Thyroid gland (tissue), 4 donors: ENCODE data around the gene ATP4A. TPM values are rescaled to one million over a fixed set of nuclear protein-coding genes. Genes with fewer than 3 reads are reported as not detected.
A peak's percentile ranks its signal among the peaks of the same experiment; 100 is the strongest.

Experiments used
- DNase-seq, 2 donors: peaks; one replicate each; pipeline ENCODE4 v3.0.0-alpha.2; 2019
- H3K27ac ChIP-seq, 3 donors: fragments of 200-600 bp; sonication (generic); 1 replicate in 2 of 3; 2 replicates in 1 of 3; pipeline ENCODE4 v1.5.1; 2016 to 2019; ENCODE audit warnings: mild to moderate bottlenecking in 1 of 3, moderate library complexity in 1 of 3
- H3K27me3 ChIP-seq: fragments of 200-600 bp; sonication (generic); one replicate; pipeline ENCODE4 v1.5.1; 2019
- H3K36me3 ChIP-seq, 2 donors: fragments of 200-600 bp; sonication (generic); one replicate each; pipeline ENCODE4 v1.5.1; 2016 to 2019
- H3K4me1 ChIP-seq, 2 donors: fragments of 200-600 bp; sonication (generic); one replicate each; pipeline ENCODE4 v1.5.1; 2017 to 2019
- H3K4me3 ChIP-seq, 3 donors: fragments of 200-600 bp; sonication (generic); replicated peaks in 1 of 3; 1 replicate in 2 of 3; 2 replicates in 1 of 3; pipeline ENCODE4 v1.5.1; 2016; ENCODE audit warnings: mild to moderate bottlenecking in 1 of 3
- H3K9me3 ChIP-seq: fragments of 200-600 bp; sonication (generic); one replicate; pipeline ENCODE4 v1.5.1; 2017
- CTCF ChIP-seq, 6 experiments: fragments of 200-600 bp in 3 of 6; fragments of 450-650 bp in 3 of 6; sonication (generic) in 3 of 6; IDR thresholded peaks; one replicate each; pipeline ENCODE4 v1.5.1; 2016 to 2019; ENCODE audit warnings: antibody characterized with exemption in 6 of 6, mild to moderate bottlenecking in 2 of 6, inconsistent platforms in 1 of 6, moderate library complexity in 1 of 6
- POLR2A ChIP-seq, 2 donors: fragments of 450-650 bp; IDR thresholded peaks; one replicate each; pipeline ENCODE4 v1.6.1; 2017; ENCODE audit warnings: antibody characterized with exemption in 2 of 2, mild to moderate bottlenecking in 2 of 2, moderate library complexity in 1 of 2
- WGBS, 2 donors: methylation state at CpG; one replicate each; pipeline ENCODE4 v1.1.5; 2017; 5-methylcytosine and 5-hydroxymethylcytosine counted together
- intact Hi-C: fragments of 100-400 bp; cut with DNase I; formaldehyde crosslinking; loops from one replicate; pipeline ENCODE4 v1.15.1; 2023
- total RNA-seq, 4 donors: library from RNA; depleted of rRNA; stranded (reverse); fragments of >200 nt; gene quantifications; one replicate each; pipeline ENCODE4 v1.2.3, GENCODE V29; 2016

The ATP4A gene
- total RNA-seq, 4 donors from 2014 or later, result 0.27 to 1.9 (median 0.33) TPM

- 74% methylated on average over 4 of the region's 4 CpGs for WGBS, 2 donors
- DNase-seq, result no peak
- no peaks in the 10 kb centered on the region for H3K27me3 ChIP-seq
- no peak overlapping the region for H3K4me3 ChIP-seq
- H3K27ac ChIP-seq, result no peak overlapping the region
- intact Hi-C loops, result no loop called here
- H3K36me3 ChIP-seq, result no peaks in the 10 kb centered on the region
- H3K9me3 ChIP-seq, result no peaks in the 10 kb centered on the region
- H3K4me1 ChIP-seq, result peaks cover 0 to 23% of the 10 kb centered on the region in 2 donors
- TF ChIP-seq CTCF (IDR thresholded peaks at IDR 0.05) (no peak), POLR2A (IDR thresholded peaks at IDR 0.05) (no peak)
These were observed 37.6 kb downstream of the ATP4A start for GRCh38 chr19:35525873-35526272.

GRCh38 chr19:35524181-35524837 is 39.1 kb downstream of the ATP4A start:
- Histone ChIP-seq H3K27me3 (no peaks in the 10 kb centered on the region), H3K4me1 (peaks cover 0 to 27% of the 10 kb centered on the region in 2 donors), H3K9me3 (no peaks in the 10 kb centered on the region), H3K4me3 (no peak overlapping the region), H3K27ac (no peak overlapping the region), H3K36me3 (no peaks in the 10 kb centered on the region)
- no peak for TF ChIP-seq CTCF (IDR thresholded peaks at IDR 0.05)
- TF ChIP-seq POLR2A (IDR thresholded peaks at IDR 0.05), result no peak
- DNase-seq, result no peak
- WGBS, 2 donors, result 57 to 59% methylated on average over 11 of the region's 11 CpGs
- intact Hi-C loops, result no loop called here

DNA sequence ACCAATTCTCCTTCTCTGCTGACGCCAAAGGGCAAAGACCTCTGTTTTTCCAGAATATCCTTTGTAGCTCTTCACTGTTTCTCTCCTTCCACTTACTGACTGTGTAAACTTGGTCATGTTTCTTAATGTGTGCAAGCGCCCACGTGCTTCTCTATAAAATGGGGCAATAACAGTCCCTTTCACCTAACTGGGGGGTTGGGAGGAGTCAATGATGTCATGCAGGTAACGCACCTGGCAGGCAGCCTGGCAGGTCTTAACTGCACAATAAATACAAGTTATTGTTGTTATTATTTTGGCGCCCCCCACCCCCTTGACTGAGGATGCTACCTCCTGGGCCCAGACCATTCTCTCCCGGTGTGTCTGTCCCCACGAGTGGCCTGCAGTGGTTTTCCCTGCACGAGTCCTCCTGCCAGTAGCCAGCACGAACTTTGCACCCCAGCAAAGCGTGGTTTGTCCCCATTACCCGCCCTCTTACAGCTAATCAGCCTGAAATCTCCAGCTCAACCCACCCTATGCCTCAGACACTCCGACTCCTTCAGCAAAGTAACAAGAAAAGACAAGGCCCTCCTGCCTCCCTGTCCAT is 40.6 kb downstream of the ATP4A start:
- H3K27me3 ChIP-seq, result no peaks in the 10 kb centered on the region
- no peaks in the 10 kb centered on the region for H3K9me3 ChIP-seq
- H3K27ac ChIP-seq, result no peak overlapping the region
- no peak overlapping the region for H3K4me3 ChIP-seq
- no peaks in the 10 kb centered on the region for H3K36me3 ChIP-seq
- H3K4me1 ChIP-seq, result peaks cover 0 to 35% of the 10 kb centered on the region in 2 donors
- WGBS, 2 donors, result 87 to 92% methylated on average over 12 of the region's 12 CpGs
- no peak for DNase-seq
- intact Hi-C loops, result no loop called here
- TF ChIP-seq CTCF (IDR thresholded peaks at IDR 0.05), result no peak

DNA sequence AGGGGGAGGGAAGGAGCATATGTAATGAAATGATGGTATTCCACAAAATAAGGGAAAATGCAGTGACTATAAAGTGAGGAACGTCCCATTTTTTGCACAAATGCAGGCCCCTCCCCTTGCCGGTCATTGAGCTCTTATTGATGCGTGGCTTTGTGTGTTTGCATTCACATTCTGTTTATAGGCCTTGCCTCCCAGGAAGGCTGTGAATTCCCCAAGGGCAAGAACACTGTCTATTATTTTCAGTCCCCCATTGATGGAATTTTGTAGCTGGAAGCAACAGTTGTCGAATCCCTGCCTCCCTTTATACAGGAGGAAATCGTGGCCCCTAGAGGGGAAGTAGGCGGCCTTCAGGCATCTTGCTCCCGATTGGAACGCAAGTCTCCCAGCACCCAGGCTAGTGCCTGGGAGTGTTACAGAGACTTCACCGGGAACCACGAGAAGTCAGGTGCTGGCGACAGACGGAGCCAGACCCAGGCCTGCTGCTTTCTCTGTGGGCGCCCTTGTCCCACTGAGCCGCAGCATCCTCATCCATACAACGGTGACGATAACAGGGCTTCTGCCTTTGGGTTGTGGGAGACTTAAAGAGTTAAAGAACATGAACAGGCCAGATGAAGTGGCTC is 42.2 kb downstream of the ATP4A start:
- WGBS, 2 donors, result 39 to 45% methylated on average over 16 of the region's 16 CpGs
- peaks cover 0 to 35% of the 10 kb centered on the region in 2 donors for H3K4me1 ChIP-seq
- no peak for TF ChIP-seq POLR2A (IDR thresholded peaks at IDR 0.05)
- no peak for TF ChIP-seq CTCF (IDR thresholded peaks at IDR 0.05)
- intact Hi-C loops, result no loop called here
- H3K27me3 ChIP-seq, result no peaks in the 10 kb centered on the region
- peak; percentile 70 to 72 for DNase-seq
- H3K9me3 ChIP-seq, result no peaks in the 10 kb centered on the region
- no peaks in the 10 kb centered on the region for H3K36me3 ChIP-seq
- no peak overlapping the region for H3K4me3 ChIP-seq
- peak overlapping the region; percentile 8 to 80 (median 61) for H3K27ac ChIP-seq

DNA sequence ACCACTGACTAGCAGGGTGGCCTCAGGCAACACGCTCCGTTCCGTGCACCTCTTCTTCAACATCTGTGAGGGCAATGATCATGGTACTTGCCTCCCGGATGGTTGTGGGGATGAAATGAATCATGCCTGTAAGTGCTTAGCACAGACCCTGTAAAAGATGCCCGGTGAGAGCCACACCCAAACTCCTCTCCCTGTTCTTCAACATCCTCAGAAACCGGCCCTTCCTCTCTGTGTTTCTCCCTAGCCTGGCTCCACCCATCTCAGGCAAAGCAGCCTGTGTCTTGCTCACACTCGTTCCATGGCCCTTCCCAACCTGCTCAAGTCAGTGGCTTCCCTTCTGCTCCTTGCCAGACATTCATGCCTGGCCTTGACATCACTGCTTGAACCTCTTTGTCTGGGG is 44.2 kb downstream of the ATP4A start:
- intact Hi-C loops, result no loop called here
- Histone ChIP-seq H3K4me3 (no peak overlapping the region), H3K4me1 (peaks cover under 1 to 26% of the 10 kb centered on the region in 2 donors), H3K9me3 (no peaks in the 10 kb centered on the region), H3K27ac (no peak overlapping the region), H3K36me3 (no peaks in the 10 kb centered on the region), H3K27me3 (no peaks in the 10 kb centered on the region)
- WGBS, 2 donors, result 61 to 64% methylated on average over 7 of the region's 7 CpGs
- no peak for TF ChIP-seq POLR2A (IDR thresholded peaks at IDR 0.05)
- no peak for TF ChIP-seq CTCF (IDR thresholded peaks at IDR 0.05)
- DNase-seq, result peak in 1 of 2 donors; percentile 13
